GM23338 (cell line): ENCODE results near the gene BNIP5.

Experiments
- CREB1 ChIP-seq: fragments of 250-450 bp; sonication (Bioruptor Pico); IDR thresholded peaks from 2 replicates; pipeline ENCODE4 v1.5.0; 2020; ENCODE audit warnings: low read depth, mild to moderate bottlenecking, moderate library complexity
- EZH2 ChIP-seq: fragments of 200-600 bp; sonication (generic); IDR thresholded peaks from one replicate; pipeline ENCODE4 v1.8.0; 2017; ENCODE audit warnings: antibody characterized with exemption, mild to moderate bottlenecking, low read depth; ENCODE audit not compliant: unreplicated experiment
- EZH2phosphoT487 ChIP-seq: fragments of 200-600 bp; sonication (generic); IDR thresholded peaks from one replicate; pipeline ENCODE4 v1.8.1; 2018; ENCODE audit warnings: antibody characterized with exemption; ENCODE audit not compliant: unreplicated experiment
- JUNB ChIP-seq: IDR thresholded peaks from one replicate; pipeline ENCODE4 v1.6.1; 2016; ENCODE audit warnings: antibody characterized with exemption; ENCODE audit not compliant: unreplicated experiment
- POLR2AphosphoS5 ChIP-seq: IDR thresholded peaks from 2 replicates; pipeline ENCODE4 v1.6.1; 2016; ENCODE audit warnings: antibody characterized with exemption, low read depth
- TF ChIP-seq, protein P1 (sequence below), 2 experiments: fragments of 200-600 bp in 1 of 2; sonication (generic) in 1 of 2; conservative IDR thresholded peaks; 2 replicates each; pipeline versions ENCODE4 v1.5.1 to v1.6.1; 2016 to 2017; ENCODE audit warnings: antibody characterized with exemption in 2 of 2, low read depth in 2 of 2, mild to moderate bottlenecking in 2 of 2, moderate library complexity in 1 of 2
- TF ChIP-seq, protein P2 (sequence below): IDR thresholded peaks from one replicate; pipeline ENCODE4 v1.6.1; 2018; ENCODE audit warnings: antibody characterized with exemption; ENCODE audit not compliant: unreplicated experiment

GRCh38 chr6:36376183-36376582, 39.5 kb upstream of the BNIP5 start:
- TF ChIP-seq, protein P1, sequence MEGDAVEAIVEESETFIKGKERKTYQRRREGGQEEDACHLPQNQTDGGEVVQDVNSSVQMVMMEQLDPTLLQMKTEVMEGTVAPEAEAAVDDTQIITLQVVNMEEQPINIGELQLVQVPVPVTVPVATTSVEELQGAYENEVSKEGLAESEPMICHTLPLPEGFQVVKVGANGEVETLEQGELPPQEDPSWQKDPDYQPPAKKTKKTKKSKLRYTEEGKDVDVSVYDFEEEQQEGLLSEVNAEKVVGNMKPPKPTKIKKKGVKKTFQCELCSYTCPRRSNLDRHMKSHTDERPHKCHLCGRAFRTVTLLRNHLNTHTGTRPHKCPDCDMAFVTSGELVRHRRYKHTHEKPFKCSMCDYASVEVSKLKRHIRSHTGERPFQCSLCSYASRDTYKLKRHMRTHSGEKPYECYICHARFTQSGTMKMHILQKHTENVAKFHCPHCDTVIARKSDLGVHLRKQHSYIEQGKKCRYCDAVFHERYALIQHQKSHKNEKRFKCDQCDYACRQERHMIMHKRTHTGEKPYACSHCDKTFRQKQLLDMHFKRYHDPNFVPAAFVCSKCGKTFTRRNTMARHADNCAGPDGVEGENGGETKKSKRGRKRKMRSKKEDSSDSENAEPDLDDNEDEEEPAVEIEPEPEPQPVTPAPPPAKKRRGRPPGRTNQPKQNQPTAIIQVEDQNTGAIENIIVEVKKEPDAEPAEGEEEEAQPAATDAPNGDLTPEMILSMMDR (conservative IDR thresholded peaks at IDR 0.05; ENCODE audit: low read depth in 2 of 2) = no peak
- TF ChIP-seq POLR2AphosphoS5 = no peak
- TF ChIP-seq, protein P2, sequence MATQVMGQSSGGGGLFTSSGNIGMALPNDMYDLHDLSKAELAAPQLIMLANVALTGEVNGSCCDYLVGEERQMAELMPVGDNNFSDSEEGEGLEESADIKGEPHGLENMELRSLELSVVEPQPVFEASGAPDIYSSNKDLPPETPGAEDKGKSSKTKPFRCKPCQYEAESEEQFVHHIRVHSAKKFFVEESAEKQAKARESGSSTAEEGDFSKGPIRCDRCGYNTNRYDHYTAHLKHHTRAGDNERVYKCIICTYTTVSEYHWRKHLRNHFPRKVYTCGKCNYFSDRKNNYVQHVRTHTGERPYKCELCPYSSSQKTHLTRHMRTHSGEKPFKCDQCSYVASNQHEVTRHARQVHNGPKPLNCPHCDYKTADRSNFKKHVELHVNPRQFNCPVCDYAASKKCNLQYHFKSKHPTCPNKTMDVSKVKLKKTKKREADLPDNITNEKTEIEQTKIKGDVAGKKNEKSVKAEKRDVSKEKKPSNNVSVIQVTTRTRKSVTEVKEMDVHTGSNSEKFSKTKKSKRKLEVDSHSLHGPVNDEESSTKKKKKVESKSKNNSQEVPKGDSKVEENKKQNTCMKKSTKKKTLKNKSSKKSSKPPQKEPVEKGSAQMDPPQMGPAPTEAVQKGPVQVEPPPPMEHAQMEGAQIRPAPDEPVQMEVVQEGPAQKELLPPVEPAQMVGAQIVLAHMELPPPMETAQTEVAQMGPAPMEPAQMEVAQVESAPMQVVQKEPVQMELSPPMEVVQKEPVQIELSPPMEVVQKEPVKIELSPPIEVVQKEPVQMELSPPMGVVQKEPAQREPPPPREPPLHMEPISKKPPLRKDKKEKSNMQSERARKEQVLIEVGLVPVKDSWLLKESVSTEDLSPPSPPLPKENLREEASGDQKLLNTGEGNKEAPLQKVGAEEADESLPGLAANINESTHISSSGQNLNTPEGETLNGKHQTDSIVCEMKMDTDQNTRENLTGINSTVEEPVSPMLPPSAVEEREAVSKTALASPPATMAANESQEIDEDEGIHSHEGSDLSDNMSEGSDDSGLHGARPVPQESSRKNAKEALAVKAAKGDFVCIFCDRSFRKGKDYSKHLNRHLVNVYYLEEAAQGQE = no peak
- no peak for TF ChIP-seq CREB1 (CRISPR knock-in tag)
- no peak for TF ChIP-seq EZH2
- TF ChIP-seq JUNB = no peak
- TF ChIP-seq EZH2phosphoT487 = no peak
